ENCODE measurements around the gene ADAMTS19. TPM values are rescaled to one million over a fixed set of nuclear protein-coding genes. Genes with fewer than 3 reads are reported as not detected.
A peak's percentile ranks its signal among the peaks of the same experiment; 100 is the strongest.

The ADAMTS19 gene
- total RNA-seq, 1 experiment from 2014 or later = not detected

- no peak for DNase-seq (ENCODE audit: low spot score)
- in situ Hi-C loops (cut with HindIII; ENCODE audit: low sequenced_read_pairs) = no loop called here
Observed at GRCh38 chr5:129724647-129725046, 264.5 kb downstream of the ADAMTS19 start.

DNA sequence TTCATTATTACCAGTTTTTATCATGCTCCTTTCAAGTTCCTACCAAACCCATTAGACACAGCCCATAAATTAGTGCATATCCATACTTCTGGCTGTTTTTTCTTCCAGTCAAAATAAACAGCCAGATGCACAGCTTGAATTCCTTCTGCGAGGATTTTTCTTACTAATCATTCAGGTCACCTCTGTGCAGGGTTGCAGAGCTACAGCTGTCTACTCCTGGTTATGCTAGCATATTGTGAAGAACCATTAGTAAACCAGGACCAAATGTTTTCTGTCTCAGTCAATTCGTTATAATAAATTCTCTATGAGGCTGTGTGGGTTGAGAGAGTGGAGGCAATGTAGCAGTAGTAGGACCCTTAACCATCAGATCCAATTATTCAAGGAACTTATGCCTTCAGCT lies 279.7 kb downstream of the ADAMTS19 start:
- in situ Hi-C loops (cut with HindIII; ENCODE audit: low sequenced_read_pairs) = no loop called here
- no peak for DNase-seq (ENCODE audit: low spot score)

- DNase-seq (ENCODE audit: low spot score) = no peak
- in situ Hi-C loops (cut with HindIII; ENCODE audit: low sequenced_read_pairs) = no loop called here
Observed at GRCh38 chr5:129743541-129744187, 283.6 kb downstream of the ADAMTS19 start.

GRCh38 chr5:129745997-129746396 lies 285.9 kb downstream of the ADAMTS19 start:
- in situ Hi-C loops (cut with HindIII; ENCODE audit: low sequenced_read_pairs) = no loop called here

GRCh38 chr5:129746876-129747275 lies 286.8 kb downstream of the ADAMTS19 start:
- in situ Hi-C loops (cut with HindIII; ENCODE audit: low sequenced_read_pairs) = no loop called here

More at GRCh38 chr5:129745997-129746396, 285.9 kb downstream of the ADAMTS19 start:
- DNase-seq (ENCODE audit: low spot score) = no peak

DNA sequence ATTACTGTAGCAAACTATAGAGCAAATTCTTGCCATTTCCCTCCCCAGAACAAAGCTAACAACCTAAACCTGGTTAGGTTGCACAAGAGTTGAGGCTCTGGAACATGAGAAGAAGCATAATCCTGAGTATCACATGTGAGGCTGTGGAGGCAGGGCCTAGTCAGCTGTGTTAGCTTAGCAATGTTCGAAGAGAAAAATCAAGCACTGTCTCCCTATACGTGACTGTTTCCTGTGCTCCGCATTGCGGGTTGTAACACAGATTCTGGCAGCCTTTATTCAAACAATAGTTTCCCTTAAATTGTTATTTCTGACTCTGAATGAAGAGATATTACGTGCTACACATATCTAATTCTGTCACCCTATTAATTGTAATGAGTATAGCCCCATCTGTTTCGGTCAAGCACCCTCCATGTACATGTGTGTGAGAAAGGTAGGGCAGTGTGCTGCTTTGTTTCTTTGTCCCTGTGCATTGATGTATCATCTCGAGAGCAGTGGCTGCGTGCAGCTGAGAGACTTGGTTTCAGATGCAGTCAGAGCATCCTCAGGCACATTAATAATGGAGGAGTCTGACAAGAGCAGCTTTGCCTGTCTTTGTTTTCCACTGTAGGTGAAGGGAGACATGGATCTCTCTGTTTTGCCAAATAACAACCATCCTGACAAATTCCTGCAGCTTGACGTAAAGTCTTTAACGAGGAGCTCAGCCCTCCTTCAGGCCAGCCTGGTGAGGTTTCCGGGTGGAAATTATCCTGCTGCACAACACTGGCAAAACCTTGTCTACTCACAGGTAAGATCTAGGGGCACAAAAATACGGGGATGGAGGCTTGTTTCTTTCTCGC lies 287.7 kb downstream of the ADAMTS19 start, which contains the start of gene MINAR2:
TSS of gene MINAR2 (plus strand) at position 523 of the 836 bp plus-strand sequence. CDS start at position 620, 97 bp downstream.
- no peak for DNase-seq (ENCODE audit: low spot score)

More at GRCh38 chr5:129746876-129747275, 286.8 kb downstream of the ADAMTS19 start:
- no peak for DNase-seq (ENCODE audit: low spot score)

DNA sequence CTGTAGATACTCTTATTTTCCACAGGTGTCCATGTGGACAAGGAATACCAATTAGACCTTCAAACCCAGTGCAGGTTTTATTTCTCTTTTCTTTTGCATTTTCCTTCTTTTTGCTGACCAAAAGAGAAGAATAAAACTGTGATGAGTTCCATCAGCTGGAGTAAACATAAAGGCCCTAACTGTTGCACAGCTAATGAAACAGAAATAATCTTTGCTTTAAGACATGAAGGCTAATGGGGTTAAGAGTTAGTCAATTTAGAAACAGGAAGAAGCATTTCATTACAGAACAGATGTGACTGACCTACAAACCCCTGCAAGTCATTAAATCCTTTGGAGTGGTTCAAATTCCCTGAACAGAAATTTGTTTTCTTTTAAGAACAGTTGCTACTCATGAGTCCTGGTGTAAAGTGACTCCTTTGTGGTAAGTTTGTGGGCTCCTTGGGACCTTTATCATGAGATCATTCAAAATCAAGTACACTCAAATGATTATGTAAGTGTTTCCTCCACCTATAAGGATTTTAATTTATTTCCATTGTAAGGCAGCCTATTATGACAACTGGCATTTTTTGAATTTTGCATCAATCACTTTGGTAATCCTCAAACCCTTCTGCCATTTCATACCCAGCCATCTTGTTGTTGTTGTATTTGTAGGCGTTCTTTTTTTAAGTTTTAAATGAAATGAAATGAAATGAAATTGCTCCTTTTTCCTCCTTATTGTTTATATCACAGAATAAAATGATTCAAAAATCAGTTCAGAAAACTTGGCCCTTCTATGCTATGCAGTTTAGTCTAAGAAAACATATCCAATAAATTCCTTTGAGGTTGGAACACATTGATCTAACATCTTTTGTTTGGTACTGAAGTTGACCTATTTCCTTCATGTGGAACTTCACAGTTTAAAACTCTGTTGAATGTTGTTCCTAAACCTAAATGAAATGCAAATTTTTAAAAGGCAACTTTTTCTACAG lies 289.1 kb downstream of the ADAMTS19 start:
- in situ Hi-C loops (cut with HindIII; ENCODE audit: low sequenced_read_pairs) = no loop called here
- no peak for DNase-seq (ENCODE audit: low spot score)

More for the DNA sequence above, 287.7 kb downstream of the ADAMTS19 start, which contains the start of gene MINAR2:
- in situ Hi-C loops (cut with HindIII; ENCODE audit: low sequenced_read_pairs) = no loop called here

- DNase-seq (ENCODE audit: low spot score) = no peak
- in situ Hi-C loops (cut with HindIII; ENCODE audit: low sequenced_read_pairs) = no loop called here
Observed at GRCh38 chr5:129760636-129761325, 300.7 kb downstream of the ADAMTS19 start.

GRCh38 chr5:129763651-129764050 lies 303.6 kb downstream of the ADAMTS19 start:
- no peak for DNase-seq (ENCODE audit: low spot score)
- in situ Hi-C loops (cut with HindIII; ENCODE audit: low sequenced_read_pairs) = no loop called here

DNA sequence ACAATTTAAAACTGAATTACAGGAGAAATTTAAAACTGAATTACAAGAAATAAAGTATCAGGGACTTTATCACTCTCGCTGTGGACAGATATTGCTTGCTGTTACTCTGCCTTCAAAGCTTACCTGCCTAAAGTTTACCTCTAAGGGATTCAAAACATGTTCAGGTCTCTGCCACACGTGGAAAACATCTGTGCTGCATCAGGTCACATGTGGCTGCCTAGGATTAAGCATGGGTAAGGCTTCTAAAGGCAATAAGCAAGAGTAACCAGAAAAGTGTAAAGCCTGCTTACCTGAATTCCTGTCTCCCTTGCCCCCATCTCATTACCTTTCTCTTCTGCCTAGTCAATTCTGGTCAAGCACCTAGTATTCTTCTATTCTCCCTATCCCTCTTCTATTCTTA lies 306.7 kb downstream of the ADAMTS19 start:
- in situ Hi-C loops (cut with HindIII; ENCODE audit: low sequenced_read_pairs) = no loop called here
- no peak for DNase-seq (ENCODE audit: low spot score)

DNA sequence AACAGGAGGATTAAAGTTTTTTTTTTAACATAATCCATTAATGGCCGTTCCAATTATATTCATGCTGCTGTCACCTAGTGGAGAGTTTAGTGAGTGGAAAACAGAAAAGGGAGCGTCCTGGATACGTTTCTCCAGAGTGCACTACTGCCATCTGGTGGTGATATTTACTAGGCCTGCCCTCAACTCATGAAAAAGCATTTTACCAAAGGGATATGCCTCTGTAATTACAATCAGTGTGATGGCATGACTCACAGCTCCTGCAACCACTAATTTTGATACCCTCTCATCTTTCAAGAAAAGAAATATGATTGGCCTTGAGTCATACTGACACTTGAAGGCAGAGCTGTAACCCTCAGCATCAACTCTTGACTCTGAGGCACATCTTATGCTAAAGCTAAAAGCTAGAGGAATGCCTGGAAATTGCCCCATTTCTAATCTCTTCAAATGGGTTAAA lies 307.9 kb downstream of the ADAMTS19 start:
- in situ Hi-C loops (cut with HindIII; ENCODE audit: low sequenced_read_pairs) = no loop called here
- DNase-seq (ENCODE audit: low spot score) = peak; percentile 72

DNA sequence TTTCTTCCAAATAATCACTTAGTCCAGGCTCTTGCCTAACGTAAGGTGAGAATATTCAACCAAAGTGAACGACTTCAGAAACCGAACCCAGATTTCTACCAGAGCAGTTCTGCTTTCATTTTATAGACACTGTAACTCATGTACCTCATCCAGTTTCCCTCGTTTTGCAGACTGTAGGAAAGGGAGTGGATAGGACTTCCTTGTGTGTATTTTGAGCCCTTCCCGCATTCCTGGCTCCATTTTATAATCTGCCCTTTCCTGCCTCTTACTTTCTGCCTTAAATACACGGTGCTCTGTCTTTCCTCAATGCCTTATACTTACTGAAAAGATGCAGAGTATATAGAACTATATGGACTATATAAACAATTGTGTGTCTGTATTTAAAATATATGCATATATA lies 308.6 kb downstream of the ADAMTS19 start:
- in situ Hi-C loops (cut with HindIII; ENCODE audit: low sequenced_read_pairs) = no loop called here

GRCh38 chr5:129770024-129770820 lies 310.1 kb downstream of the ADAMTS19 start:
- in situ Hi-C loops (cut with HindIII; ENCODE audit: low sequenced_read_pairs) = no loop called here
- DNase-seq (ENCODE audit: low spot score) = no peak

More for the DNA sequence above, 308.6 kb downstream of the ADAMTS19 start:
- no peak for DNase-seq (ENCODE audit: low spot score)

DNA sequence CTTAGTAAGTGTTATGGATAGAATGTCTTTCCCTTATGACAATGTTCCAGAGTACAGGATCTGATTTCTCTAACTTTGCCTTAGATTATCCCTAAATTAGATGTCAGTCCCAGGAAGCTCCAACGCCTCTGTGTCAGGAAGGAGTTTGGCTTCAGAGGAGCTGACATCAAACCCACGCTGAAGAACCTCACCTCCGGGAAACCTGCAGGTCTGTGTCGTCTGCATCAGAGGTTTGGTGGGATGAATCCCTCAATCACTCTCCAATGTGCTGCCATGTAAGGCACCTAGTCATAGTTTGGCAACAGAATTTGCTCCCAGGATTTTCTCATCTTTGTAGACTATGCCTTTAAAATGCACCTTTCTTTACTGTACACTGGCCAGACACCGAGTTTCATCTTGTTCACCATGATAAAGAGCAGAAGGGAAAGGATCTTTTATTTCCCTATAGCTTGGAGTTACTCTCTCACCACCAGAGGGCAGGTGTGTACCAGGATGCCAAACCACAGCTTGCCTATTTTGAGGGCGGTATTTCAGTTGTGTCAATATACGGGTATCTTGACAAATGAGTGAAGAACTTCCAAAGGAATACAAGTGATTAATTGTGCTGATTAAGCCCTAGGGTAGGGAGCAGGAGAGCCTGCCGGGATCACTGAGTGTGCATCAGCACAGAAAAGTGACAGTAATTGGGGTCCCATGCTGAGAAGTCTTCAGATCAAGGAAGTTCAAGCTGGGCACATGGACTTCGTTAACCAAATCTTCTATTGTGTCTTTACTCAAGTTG lies 311.1 kb downstream of the ADAMTS19 start:
- peak; percentile 33 for DNase-seq (ENCODE audit: low spot score)
- in situ Hi-C loops (cut with HindIII; ENCODE audit: low sequenced_read_pairs) = no loop called here

DNA sequence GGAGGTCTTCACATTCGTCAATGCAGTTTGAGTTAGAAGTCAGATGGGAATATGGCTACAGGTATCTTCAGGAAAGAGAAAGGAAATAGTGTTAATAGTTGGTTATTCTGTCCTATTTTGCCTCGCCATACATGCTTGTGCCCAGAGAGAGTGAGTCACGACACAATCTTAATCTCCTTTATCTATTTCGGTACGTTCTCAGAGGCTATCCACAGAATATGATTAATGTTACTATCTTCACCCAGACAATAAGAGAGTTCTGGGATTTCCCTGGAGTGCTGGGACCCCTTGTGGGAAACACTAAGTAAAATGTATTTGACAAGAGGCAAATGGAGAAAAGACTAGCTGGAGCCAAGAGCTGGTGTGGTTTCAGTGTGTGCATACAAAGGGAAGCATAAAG lies 313.3 kb downstream of the ADAMTS19 start:
- in situ Hi-C loops (cut with HindIII; ENCODE audit: low sequenced_read_pairs) = no loop called here
- no peak for DNase-seq (ENCODE audit: low spot score)

DNA sequence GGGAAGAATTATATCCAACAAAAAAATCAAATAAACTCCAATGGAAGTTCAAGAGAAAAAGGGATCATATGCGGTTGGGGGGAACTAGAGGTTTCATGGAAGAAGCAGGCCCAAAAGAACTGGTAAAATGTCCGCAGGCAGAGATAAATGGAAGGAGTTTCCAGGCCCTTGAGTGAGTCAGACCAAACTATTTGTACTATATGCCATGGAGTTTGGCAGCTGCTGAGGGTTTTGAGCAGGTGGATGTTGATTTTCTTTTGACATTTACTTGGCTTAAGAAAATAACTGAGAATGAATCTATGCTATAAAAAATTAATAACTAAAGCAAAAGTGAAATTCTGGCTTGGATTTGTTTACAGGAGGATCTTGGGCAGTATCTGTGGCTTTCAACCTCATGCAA lies 321.5 kb downstream of the ADAMTS19 start:
- DNase-seq (ENCODE audit: low spot score) = no peak
- in situ Hi-C loops (cut with HindIII; ENCODE audit: low sequenced_read_pairs) = no loop called here

All from G401 (cell line).